Endothelial cell of umbilical vein (primary cell): ENCODE measurements around the gene SYAP1. TPM values are rescaled to one million over a fixed set of nuclear protein-coding genes. Genes with fewer than 3 reads are reported as not detected.
"Not testable (repeated sequence)": the region's sequence is repeated elsewhere in the genome, so short reads cannot be mapped to it uniquely, and the experiment has no call there.

Experiments
- BruUV-seq: library from RNA; stranded (reverse); fragments of 400-500 nt; replicated peaks from 2 replicates; lab custom pipeline; 2021; lab: Mats Ljungman, UMichigan
- CTCF ChIA-PET: fragments of 300-600, 350-600 bp; sonication (Branson Sonifier 250); formaldehyde crosslinking; loops from one replicate; lab custom pipeline; 2021; ENCODE audit warnings: antibody characterized with exemption, inconsistent platforms; lab: Charles Lee
- POLR2A ChIA-PET: fragments of 300-600, 350-600 bp; sonication (Branson Sonifier 250); formaldehyde crosslinking; loops from one replicate; lab custom pipeline; 2021; ENCODE audit warnings: antibody characterized with exemption, inconsistent platforms; lab: Charles Lee
- DNase-seq: peaks from one replicate; pipeline ENCODE4 v3.0.0-alpha.2; 2011; ENCODE audit warnings: low read depth, low spot score
- FAIRE-seq: peaks from 2 replicates; lab custom pipeline; 2011; peaks lifted over from hg19 to GRCh38; lab: Jason Lieb, UNC
- H2AFZ ChIP-seq: 2 replicates; pipeline ENCODE4 v1.6.0; 2012; ENCODE audit warnings: low read depth, low read length, control low read depth, inconsistent platforms
- H3K27ac ChIP-seq: 2 replicates; pipeline ENCODE4 v1.5.1; 2011; ENCODE audit warnings: low read depth, mild to moderate bottlenecking, control low read depth, low read length, moderate library complexity; ENCODE audit not compliant: insufficient read depth
- H3K27me3 ChIP-seq, 2 experiments: 2 replicates each; pipeline versions ENCODE4 v1.6.0 to v1.6.1; 2011; ENCODE audit warnings: low read length in 2 of 2, mixed read lengths in 1 of 2; ENCODE audit not compliant: control insufficient read depth in 2 of 2, insufficient read depth in 2 of 2
- H3K36me3 ChIP-seq, 2 experiments: 2 replicates in 1 of 2; 3 replicates in 1 of 2; pipeline ENCODE4 v1.5.1; 2011; ENCODE audit warnings: low read length in 2 of 2, mild to moderate bottlenecking in 1 of 2, moderate library complexity in 1 of 2; ENCODE audit not compliant: control insufficient read depth in 2 of 2, insufficient read depth in 2 of 2; ENCODE audit errors: extremely low read depth in 1 of 2
- H3K4me1 ChIP-seq: 3 replicates; pipeline ENCODE4 v1.5.1; 2011; ENCODE audit warnings: mild to moderate bottlenecking, low read length; ENCODE audit not compliant: control insufficient read depth, insufficient read depth; ENCODE audit errors: extremely low read depth
- H3K4me2 ChIP-seq: 2 replicates; pipeline ENCODE4 v1.6.1; 2011; ENCODE audit warnings: low read length, control low read depth, mixed read lengths; ENCODE audit not compliant: insufficient read depth
- H3K4me3 ChIP-seq, 3 experiments: fragments of 200-600 bp in 1 of 3; sonication (generic), shearing (Covaris generic) in 1 of 3; replicated peaks in 1 of 3; 2 replicates each; pipeline ENCODE4 v1.5.1; 2011 to 2016; ENCODE audit warnings: control low read depth in 3 of 3, low read length in 3 of 3, mild to moderate bottlenecking in 2 of 3, inconsistent platforms in 1 of 3, low read depth in 1 of 3, moderate library complexity in 1 of 3; ENCODE audit not compliant: insufficient read depth in 1 of 3
- H3K79me2 ChIP-seq: 2 replicates; pipeline ENCODE4 v1.6.0; 2012; ENCODE audit warnings: low read length, inconsistent platforms; ENCODE audit not compliant: control insufficient read depth, insufficient read depth
- H3K9ac ChIP-seq: replicated peaks from 2 replicates; pipeline ENCODE3; 2011; ENCODE audit warnings: low read length, control low read depth; ENCODE audit not compliant: insufficient read depth; ENCODE audit errors: extremely low read depth
- H3K9me1 ChIP-seq: replicated peaks from 3 replicates; pipeline ENCODE4 v1.6.0; 2011; ENCODE audit warnings: mild to moderate bottlenecking, low read length; ENCODE audit not compliant: control insufficient read depth, insufficient read depth; ENCODE audit errors: extremely low read depth
- H3K9me3 ChIP-seq: replicated peaks from 2 replicates; pipeline ENCODE4 v1.5.1; 2012; ENCODE audit warnings: low read length, inconsistent platforms; ENCODE audit not compliant: control insufficient read depth, insufficient read depth
- H4K20me1 ChIP-seq: replicated peaks from 2 replicates; pipeline ENCODE3; 2011; ENCODE audit warnings: mild to moderate bottlenecking, low read length; ENCODE audit not compliant: control insufficient read depth, insufficient read depth; ENCODE audit errors: extremely low read depth
- EZH2 ChIP-seq: IDR thresholded peaks from 2 replicates; pipeline ENCODE4 v1.6.1; 2012; ENCODE audit warnings: borderline replicate concordance, low read depth, mild to moderate bottlenecking, moderate library complexity, low read length, inconsistent platforms; ENCODE audit not compliant: severe bottlenecking
- FOS ChIP-seq: IDR thresholded peaks from 2 replicates; pipeline ENCODE4 v1.6.1; 2011; ENCODE audit warnings: mild to moderate bottlenecking, low read length, moderate library complexity, borderline replicate concordance; ENCODE audit not compliant: insufficient read depth
- GATA2 ChIP-seq: IDR thresholded peaks from 2 replicates; pipeline ENCODE4 v1.7.0; 2011; ENCODE audit warnings: low read depth, mild to moderate bottlenecking, moderate library complexity, mixed read lengths, low read length; ENCODE audit not compliant: insufficient read length, insufficient read depth
- JUN ChIP-seq: IDR thresholded peaks from 2 replicates; pipeline ENCODE4 v1.6.1; 2011; ENCODE audit warnings: borderline replicate concordance, low read depth; ENCODE audit not compliant: insufficient read length, insufficient read depth
- MYC ChIP-seq: IDR thresholded peaks from one replicate; pipeline ENCODE4 v1.6.1; 2011; ENCODE audit warnings: mild to moderate bottlenecking, low read depth, low read length
- POLR2A ChIP-seq: IDR thresholded peaks from 2 replicates; pipeline ENCODE4 v1.6.1; 2012; ENCODE audit warnings: low read depth, mild to moderate bottlenecking, control low read depth, low read length
- POLR2AphosphoS5 ChIP-seq: IDR thresholded peaks from 2 replicates; pipeline ENCODE4 v1.6.1; 2012; ENCODE audit warnings: low read depth, mild to moderate bottlenecking, control low read depth, low read length, moderate library complexity; ENCODE audit not compliant: insufficient read depth
- dilution Hi-C: fragments of 300-500 bp; cut with MboI; formaldehyde crosslinking; loops from one replicate; pipeline ENCODE4 v1.15.0; 2019; ENCODE audit warnings: low sequenced_read_pairs; ENCODE audit not compliant: extremely low pct_ligation_motif_present
- intact Hi-C: fragments of 100-400 bp; cut with micrococcal nuclease; formaldehyde crosslinking; loops from one replicate; pipeline ENCODE4 v1.10.0; 2022
- polyA plus RNA-seq, 4 experiments: library from polyadenylated mRNA; depleted of rRNA in 3 of 4; stranded (reverse) in 3 of 4; unstranded in 1 of 4; fragments of >200 nt; gene quantifications; 2 replicates each; pipeline versions ENCODE4 v1.2.1 to v1.2.3, GENCODE V29; 2011 to 2012; ENCODE audit warnings: missing spikeins in 1 of 4
- total RNA-seq: library from RNA; stranded (reverse); gene quantifications from 2 replicates; pipeline ENCODE4 v1.2.3, GENCODE V29; 2021
- TF ChIP-seq, protein P1 (sequence below), 2 donors: IDR thresholded peaks; 1 replicate in 1 of 2; 2 replicates in 1 of 2; pipeline ENCODE4 v1.5.1; 2011; ENCODE audit warnings: low read length in 2 of 2, mild to moderate bottlenecking in 2 of 2, moderate library complexity in 2 of 2, control low read depth in 1 of 2, inconsistent platforms in 1 of 2, low read depth in 1 of 2; ENCODE audit not compliant: insufficient read depth in 1 of 2; ENCODE audit errors: extremely low read depth in 1 of 2
- TF ChIP-seq, protein P2 (sequence below): IDR thresholded peaks from 2 replicates; pipeline ENCODE4 v1.6.1; 2011; ENCODE audit not compliant: insufficient read depth, insufficient read length

The SYAP1 gene
- total and polyA plus RNA-seq, 2 donors (not counting 3 experiments of a cell fraction or from before 2014, with no cell fraction given), result 3.4 to 21.9 TPM

GRCh38 chrX:16756724-16757123, 37.3 kb downstream of the SYAP1 start:
- BruUV-seq, result no TSS peak
- CTCF ChIA-PET, result no interaction called here
- no peak overlapping the region for H3K27ac ChIP-seq
- POLR2A ChIA-PET, result no interaction called here
- no peaks in the 10 kb centered on the region for H3K9me3 ChIP-seq
- no peak overlapping the region for H3K4me3 ChIP-seq
- H4K20me1 ChIP-seq, result no peaks in the 10 kb centered on the region
- no peaks in the 10 kb centered on the region for H3K79me2 ChIP-seq
- intact Hi-C loops, result no loop called here
- no peak overlapping the region for H2AFZ ChIP-seq
- no peak overlapping the region for H3K9ac ChIP-seq
- FAIRE-seq (no peak), DNase-seq (no peak)
- no peaks in the 10 kb centered on the region for H3K9me1 ChIP-seq
- no peak overlapping the region for H3K4me2 ChIP-seq
- TF ChIP-seq POLR2A, result no peak
- TF ChIP-seq JUN, result no peak
- no peak for TF ChIP-seq GATA2
- TF ChIP-seq MYC, result no peak
- TF ChIP-seq, protein P1, sequence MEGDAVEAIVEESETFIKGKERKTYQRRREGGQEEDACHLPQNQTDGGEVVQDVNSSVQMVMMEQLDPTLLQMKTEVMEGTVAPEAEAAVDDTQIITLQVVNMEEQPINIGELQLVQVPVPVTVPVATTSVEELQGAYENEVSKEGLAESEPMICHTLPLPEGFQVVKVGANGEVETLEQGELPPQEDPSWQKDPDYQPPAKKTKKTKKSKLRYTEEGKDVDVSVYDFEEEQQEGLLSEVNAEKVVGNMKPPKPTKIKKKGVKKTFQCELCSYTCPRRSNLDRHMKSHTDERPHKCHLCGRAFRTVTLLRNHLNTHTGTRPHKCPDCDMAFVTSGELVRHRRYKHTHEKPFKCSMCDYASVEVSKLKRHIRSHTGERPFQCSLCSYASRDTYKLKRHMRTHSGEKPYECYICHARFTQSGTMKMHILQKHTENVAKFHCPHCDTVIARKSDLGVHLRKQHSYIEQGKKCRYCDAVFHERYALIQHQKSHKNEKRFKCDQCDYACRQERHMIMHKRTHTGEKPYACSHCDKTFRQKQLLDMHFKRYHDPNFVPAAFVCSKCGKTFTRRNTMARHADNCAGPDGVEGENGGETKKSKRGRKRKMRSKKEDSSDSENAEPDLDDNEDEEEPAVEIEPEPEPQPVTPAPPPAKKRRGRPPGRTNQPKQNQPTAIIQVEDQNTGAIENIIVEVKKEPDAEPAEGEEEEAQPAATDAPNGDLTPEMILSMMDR (IDR thresholded peaks at IDR 0.05; ENCODE audit: extremely low read depth in 1 of 2, insufficient read depth in 1 of 2, low read depth in 1 of 2, low read length in 2 of 2), result no peak
- TF ChIP-seq FOS, result no peak
- no peak for TF ChIP-seq POLR2AphosphoS5
- TF ChIP-seq, protein P2, sequence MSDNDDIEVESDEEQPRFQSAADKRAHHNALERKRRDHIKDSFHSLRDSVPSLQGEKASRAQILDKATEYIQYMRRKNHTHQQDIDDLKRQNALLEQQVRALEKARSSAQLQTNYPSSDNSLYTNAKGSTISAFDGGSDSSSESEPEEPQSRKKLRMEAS, result no peak
- TF ChIP-seq EZH2, result no peak
- H3K4me1 ChIP-seq, result no peaks in the 10 kb centered on the region
- peaks cover 0 to 6% of the 10 kb centered on the region in 2 experiments for H3K36me3 ChIP-seq
- dilution Hi-C loops, result no loop called here
- no peaks in the 10 kb centered on the region for H3K27me3 ChIP-seq

DNA sequence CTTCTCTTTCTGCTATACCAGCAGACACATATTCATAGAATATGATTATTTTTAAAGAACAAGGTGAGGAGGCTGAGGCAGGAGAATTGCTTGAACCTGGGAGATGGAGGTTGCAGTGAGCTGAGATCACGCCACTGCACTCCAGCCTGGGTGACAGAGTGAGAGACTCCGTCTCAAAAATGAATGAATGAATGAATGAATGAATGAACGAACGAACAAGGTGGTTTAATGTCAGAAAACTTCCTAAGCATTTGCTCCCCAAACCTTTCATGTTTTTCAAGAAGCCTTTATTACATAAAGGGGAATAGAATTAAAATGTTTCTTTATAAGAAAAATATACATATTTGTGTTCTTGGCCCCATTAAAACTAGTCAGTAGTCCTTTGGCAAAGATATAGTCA, 42.1 kb downstream of the SYAP1 start:
- H3K4me2 ChIP-seq, DNase-seq, H2AFZ ChIP-seq, H4K20me1 ChIP-seq, FAIRE-seq, H3K27me3 ChIP-seq, H3K4me1 ChIP-seq, H3K27ac ChIP-seq, POLR2A ChIA-PET, dilution Hi-C loops, CTCF ChIA-PET, H3K9ac ChIP-seq, H3K4me3 ChIP-seq, H3K9me1 ChIP-seq, H3K36me3 ChIP-seq, intact Hi-C loops, H3K79me2 ChIP-seq, H3K9me3 ChIP-seq, BruUV-seq: not testable (repeated sequence)
